IMR-90 (cell line): ENCODE measurements around the gene ASRGL1.

Source experiments
- CHD1 ChIP-seq: IDR thresholded peaks from 2 replicates; pipeline ENCODE4 v1.6.1; 2012; ENCODE audit warnings: low read depth, low read length, improper control_type of control experiment
- MAZ ChIP-seq: IDR thresholded peaks from 2 replicates; pipeline ENCODE4 v1.6.1; 2012; ENCODE audit warnings: low read depth, mild to moderate bottlenecking, low read length, improper control_type of control experiment, moderate library complexity, borderline replicate concordance
- RAD21 ChIP-seq: IDR thresholded peaks from 2 replicates; pipeline ENCODE4 v1.6.1; 2012; ENCODE audit warnings: low read length, improper control_type of control experiment
- TF ChIP-seq, protein P1 (sequence below): conservative IDR thresholded peaks from 2 replicates; pipeline ENCODE4 v1.5.1; 2012; ENCODE audit warnings: mild to moderate bottlenecking, low read depth, low read length, improper control_type of control experiment

DNA sequence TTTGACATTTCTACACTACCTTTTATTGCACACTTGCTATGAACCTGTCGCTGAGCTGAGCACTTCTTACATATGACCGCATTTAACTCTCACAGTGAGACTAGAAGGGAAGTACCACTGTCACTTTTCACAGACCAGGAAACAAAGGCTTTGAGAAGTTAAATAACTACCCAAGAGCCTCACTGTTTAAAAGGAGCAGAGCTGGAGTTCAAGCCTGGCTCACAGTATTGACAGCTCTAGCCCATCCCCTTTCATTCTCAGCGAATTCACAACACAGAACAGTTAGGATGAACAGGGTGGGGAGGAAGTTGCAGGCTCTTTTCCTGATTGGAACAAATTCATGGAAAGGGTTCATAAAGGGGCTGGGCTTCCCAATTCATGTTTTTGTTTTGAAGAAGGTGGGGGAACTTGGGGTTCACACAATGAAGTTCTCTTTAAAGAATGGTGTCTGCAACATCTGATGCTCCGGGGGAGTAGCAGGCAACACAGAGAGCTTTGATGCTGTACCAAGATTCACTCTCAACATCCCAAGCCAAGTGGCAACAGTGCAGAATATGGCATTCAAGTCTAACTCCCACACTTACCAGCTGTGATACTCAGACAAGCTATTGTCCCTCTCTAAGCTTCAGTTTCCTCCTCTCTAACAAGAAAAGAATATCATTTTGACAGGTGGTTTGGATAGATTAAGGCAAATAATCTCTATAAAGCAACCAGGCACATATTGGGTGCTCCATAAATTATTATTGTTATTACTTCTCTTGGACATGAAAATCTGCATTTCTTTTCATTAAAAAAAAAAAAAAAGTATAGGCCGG, 98.8 kb downstream of the ASRGL1 start:
- TF ChIP-seq, protein P1, sequence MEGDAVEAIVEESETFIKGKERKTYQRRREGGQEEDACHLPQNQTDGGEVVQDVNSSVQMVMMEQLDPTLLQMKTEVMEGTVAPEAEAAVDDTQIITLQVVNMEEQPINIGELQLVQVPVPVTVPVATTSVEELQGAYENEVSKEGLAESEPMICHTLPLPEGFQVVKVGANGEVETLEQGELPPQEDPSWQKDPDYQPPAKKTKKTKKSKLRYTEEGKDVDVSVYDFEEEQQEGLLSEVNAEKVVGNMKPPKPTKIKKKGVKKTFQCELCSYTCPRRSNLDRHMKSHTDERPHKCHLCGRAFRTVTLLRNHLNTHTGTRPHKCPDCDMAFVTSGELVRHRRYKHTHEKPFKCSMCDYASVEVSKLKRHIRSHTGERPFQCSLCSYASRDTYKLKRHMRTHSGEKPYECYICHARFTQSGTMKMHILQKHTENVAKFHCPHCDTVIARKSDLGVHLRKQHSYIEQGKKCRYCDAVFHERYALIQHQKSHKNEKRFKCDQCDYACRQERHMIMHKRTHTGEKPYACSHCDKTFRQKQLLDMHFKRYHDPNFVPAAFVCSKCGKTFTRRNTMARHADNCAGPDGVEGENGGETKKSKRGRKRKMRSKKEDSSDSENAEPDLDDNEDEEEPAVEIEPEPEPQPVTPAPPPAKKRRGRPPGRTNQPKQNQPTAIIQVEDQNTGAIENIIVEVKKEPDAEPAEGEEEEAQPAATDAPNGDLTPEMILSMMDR: no peak
- TF ChIP-seq CHD1 (no peak), MAZ (no peak), RAD21 (no peak)
